ES-I3 (cell line): ENCODE measurements around the gene EPM2A.
"Not testable (repeated sequence)": the region's sequence is repeated elsewhere in the genome, so short reads cannot be mapped to it uniquely, and the experiment has no call there.

Source experiments
- H3K36me3 ChIP-seq: 2 replicates; pipeline ENCODE4 v1.6.1; 2013; ENCODE audit warnings: mild to moderate bottlenecking, low read length, control low read depth, moderate library complexity; ENCODE audit not compliant: insufficient read depth
- H3K4me1 ChIP-seq: 2 replicates; pipeline ENCODE4 v1.6.1; 2013; ENCODE audit warnings: mild to moderate bottlenecking, control low read depth, low read length; ENCODE audit not compliant: insufficient read depth
- H3K9ac ChIP-seq: 2 replicates; pipeline ENCODE4 v1.6.1; 2013; ENCODE audit warnings: low read depth, mild to moderate bottlenecking, low read length, moderate library complexity
- H3K9me3 ChIP-seq: 2 replicates; pipeline ENCODE4 v1.6.1; 2013; ENCODE audit warnings: mild to moderate bottlenecking, low read length, moderate library complexity; ENCODE audit not compliant: control insufficient read depth, insufficient read depth

Gene EPM2A

DNA sequence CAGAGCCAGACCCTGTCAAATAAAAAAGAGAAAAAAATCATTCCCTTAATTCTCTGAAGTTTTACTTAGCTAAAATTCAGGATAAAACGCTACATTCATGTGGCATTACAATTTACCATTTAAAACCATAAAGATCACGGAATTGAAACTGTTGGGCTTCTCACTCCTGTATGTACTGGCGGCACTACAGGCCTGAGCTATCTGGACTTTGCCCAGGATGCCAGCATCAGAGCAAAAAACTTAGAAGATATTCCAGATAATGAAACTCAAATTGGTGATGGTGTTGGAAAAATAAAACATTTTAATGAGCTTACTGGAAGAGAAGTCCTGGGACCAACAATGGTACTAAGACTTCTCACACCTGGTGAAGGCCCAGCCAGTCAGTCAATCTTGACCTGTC lies 14.2 kb downstream of the EPM2A start:
- Histone ChIP-seq H3K36me3 (no peaks in the 10 kb centered on the region), H3K9ac (no peak overlapping the region), H3K4me1 (no peaks in the 10 kb centered on the region), H3K9me3 (peaks cover 5% of the 10 kb centered on the region; the same call in 1 of the 2 replicates)

- Histone ChIP-seq H3K9me3 (peaks cover 6% of the 10 kb centered on the region; the same call in 1 of the 2 replicates), H3K4me1 (no peaks in the 10 kb centered on the region), H3K9ac (no peak overlapping the region), H3K36me3 (no peaks in the 10 kb centered on the region)
Measured at GRCh38 chr6:145715426-145715825, 19.9 kb downstream of the EPM2A start.

- Histone ChIP-seq H3K36me3 (no peaks in the 10 kb centered on the region), H3K9ac (no peak overlapping the region), H3K4me1 (no peaks in the 10 kb centered on the region), H3K9me3 (peaks cover 6% of the 10 kb centered on the region; the same call in 1 of the 2 replicates)
Measured at GRCh38 chr6:145714731-145715130, 20.6 kb downstream of the EPM2A start.

GRCh38 chr6:145713773-145714172 lies 21.5 kb downstream of the EPM2A start:
- Histone ChIP-seq H3K9me3 (peaks cover 7% of the 10 kb centered on the region; the same call in 1 of the 2 replicates), H3K36me3 (no peaks in the 10 kb centered on the region), H3K9ac (no peak overlapping the region), H3K4me1 (no peaks in the 10 kb centered on the region)

GRCh38 chr6:145711372-145711771 lies 23.9 kb downstream of the EPM2A start:
- Histone ChIP-seq H3K9ac (no peak overlapping the region), H3K36me3 (no peaks in the 10 kb centered on the region), H3K9me3 (peaks cover 8% of the 10 kb centered on the region; the same call in 1 of the 2 replicates), H3K4me1 (no peaks in the 10 kb centered on the region)

GRCh38 chr6:145707397-145707796 lies 27.9 kb downstream of the EPM2A start:
- H3K9me3 ChIP-seq: peaks cover 4% of the 10 kb centered on the region; the same call in 1 of the 2 replicates
- no peak overlapping the region for H3K9ac ChIP-seq
- H3K4me1 ChIP-seq: no peaks in the 10 kb centered on the region; the same call in 1 of the 2 replicates
- no peaks in the 10 kb centered on the region for H3K36me3 ChIP-seq

- H3K9ac ChIP-seq: no peak overlapping the region
- H3K36me3 ChIP-seq: no peaks in the 10 kb centered on the region
- no peaks in the 10 kb centered on the region; the same call in 1 of the 2 replicates for H3K4me1 ChIP-seq
- peaks cover 4% of the 10 kb centered on the region; the same call in 1 of the 2 replicates for H3K9me3 ChIP-seq
Measured at GRCh38 chr6:145705561-145705960, 29.8 kb downstream of the EPM2A start.

GRCh38 chr6:145704143-145704781 lies 31.1 kb downstream of the EPM2A start:
- Histone ChIP-seq H3K4me1 (no peaks in the 10 kb centered on the region; the same call in 1 of the 2 replicates), H3K36me3 (no peaks in the 10 kb centered on the region)

DNA sequence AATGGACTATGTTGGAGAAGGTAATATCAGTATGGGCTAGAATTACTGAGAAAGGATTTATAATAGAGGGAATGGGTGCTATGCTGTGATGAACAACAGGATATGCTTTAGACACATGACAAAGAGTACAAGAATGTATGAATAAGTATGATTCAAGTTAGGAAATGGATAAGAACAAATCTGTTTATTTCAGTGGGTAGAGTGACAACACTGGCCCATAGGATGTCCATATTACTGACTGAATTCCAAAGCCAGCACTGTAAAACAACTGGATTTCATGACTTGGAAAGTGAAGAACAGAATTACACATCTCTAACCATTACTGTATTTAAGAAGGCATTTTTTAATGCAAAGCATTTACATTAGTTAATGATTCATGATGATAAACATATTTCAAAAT lies 35.9 kb downstream of the EPM2A start:
- no peaks in the 10 kb centered on the region for H3K36me3 ChIP-seq
- no peaks in the 10 kb centered on the region for H3K4me1 ChIP-seq
- H3K9ac ChIP-seq: no peak overlapping the region
- H3K9me3 ChIP-seq: no peaks in the 10 kb centered on the region

More at GRCh38 chr6:145704143-145704781, 31.1 kb downstream of the EPM2A start:
- Histone ChIP-seq H3K9ac (no peak overlapping the region), H3K9me3 (peaks cover 4% of the 10 kb centered on the region; the same call in 1 of the 2 replicates)

GRCh38 chr6:145697401-145697800 lies 37.9 kb downstream of the EPM2A start:
- not testable (repeated sequence) for H3K36me3 ChIP-seq, H3K4me1 ChIP-seq, H3K9me3 ChIP-seq, H3K9ac ChIP-seq

DNA sequence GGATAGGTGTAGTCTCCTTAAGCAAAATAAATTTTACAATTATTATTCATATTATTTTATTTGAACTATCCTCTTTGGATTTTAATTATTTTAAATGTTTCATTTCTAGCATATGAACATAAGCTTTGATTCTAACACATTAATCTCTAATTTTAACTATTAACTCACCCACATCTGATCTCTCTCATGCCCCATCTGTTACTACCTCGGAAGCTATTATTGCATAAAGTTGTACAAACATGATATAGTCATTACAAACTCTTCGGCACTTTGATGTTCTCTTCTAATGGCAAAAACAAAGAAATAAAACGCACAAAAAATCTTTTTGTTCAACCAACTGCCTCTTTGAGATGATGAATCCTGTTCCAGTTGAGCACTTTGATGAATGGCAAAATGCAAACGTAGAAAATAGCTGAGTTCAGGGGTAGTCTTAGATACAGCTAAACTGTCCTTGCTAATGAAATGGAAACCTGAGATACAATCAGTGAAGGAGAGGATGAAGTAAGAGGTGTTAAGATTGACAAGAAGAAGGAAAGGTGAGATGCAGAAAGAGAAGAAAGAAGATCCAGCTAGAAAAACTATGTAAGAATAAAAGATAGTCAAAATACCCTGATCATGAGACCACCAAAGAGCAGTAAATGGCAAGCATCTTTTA lies 41.1 kb downstream of the EPM2A start:
- H3K4me1 ChIP-seq: no peaks in the 10 kb centered on the region
- H3K36me3 ChIP-seq: no peaks in the 10 kb centered on the region
- no peak overlapping the region for H3K9ac ChIP-seq
- H3K9me3 ChIP-seq: no peaks in the 10 kb centered on the region

DNA sequence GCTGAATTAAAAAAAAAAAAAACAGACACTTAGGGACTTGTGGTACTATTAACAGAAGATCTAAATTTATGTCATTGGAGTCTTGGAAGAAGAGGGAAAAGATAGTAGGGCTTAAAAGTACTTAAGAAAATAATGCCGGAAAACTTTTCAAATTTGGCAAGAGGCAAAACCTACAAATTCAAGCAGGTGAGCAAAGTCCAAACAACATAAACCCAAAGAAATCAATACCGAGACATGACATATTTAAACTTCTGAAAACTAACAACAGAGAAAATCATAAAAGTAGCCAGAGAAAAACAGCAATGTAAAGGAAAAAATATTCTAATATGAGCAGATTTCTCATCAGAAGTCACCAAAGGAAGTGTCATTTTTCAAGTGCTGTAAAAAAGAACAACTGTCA lies 44.4 kb downstream of the EPM2A start:
- Histone ChIP-seq H3K36me3 (no peaks in the 10 kb centered on the region), H3K4me1 (no peaks in the 10 kb centered on the region), H3K9me3 (no peaks in the 10 kb centered on the region), H3K9ac (no peak overlapping the region)

- Histone ChIP-seq H3K36me3 (no peaks in the 10 kb centered on the region), H3K4me1 (no peaks in the 10 kb centered on the region), H3K9ac (no peak overlapping the region), H3K9me3 (no peaks in the 10 kb centered on the region)
Measured at GRCh38 chr6:145689529-145689928, 45.8 kb downstream of the EPM2A start.

- Histone ChIP-seq H3K9ac (no peak overlapping the region), H3K4me1 (no peaks in the 10 kb centered on the region), H3K36me3 (no peaks in the 10 kb centered on the region), H3K9me3 (no peaks in the 10 kb centered on the region)
Measured at GRCh38 chr6:145688493-145688905, 46.8 kb downstream of the EPM2A start.

- Histone ChIP-seq H3K4me1 (no peaks in the 10 kb centered on the region), H3K9me3 (no peaks in the 10 kb centered on the region), H3K36me3 (no peaks in the 10 kb centered on the region; the same call in 1 of the 2 replicates), H3K9ac (no peak overlapping the region)
Measured at GRCh38 chr6:145685932-145686331, 49.4 kb downstream of the EPM2A start.
